GM12874 (cell line): ENCODE measurements around the gene FPR1.

ENCODE experiments used
- TF ChIP-seq, protein P1 (sequence below): IDR thresholded peaks from 2 replicates; pipeline ENCODE4 v1.5.1; 2011; ENCODE audit warnings: low read depth, mild to moderate bottlenecking, control low read depth, low read length, moderate library complexity; ENCODE audit not compliant: insufficient read depth

Gene FPR1

DNA sequence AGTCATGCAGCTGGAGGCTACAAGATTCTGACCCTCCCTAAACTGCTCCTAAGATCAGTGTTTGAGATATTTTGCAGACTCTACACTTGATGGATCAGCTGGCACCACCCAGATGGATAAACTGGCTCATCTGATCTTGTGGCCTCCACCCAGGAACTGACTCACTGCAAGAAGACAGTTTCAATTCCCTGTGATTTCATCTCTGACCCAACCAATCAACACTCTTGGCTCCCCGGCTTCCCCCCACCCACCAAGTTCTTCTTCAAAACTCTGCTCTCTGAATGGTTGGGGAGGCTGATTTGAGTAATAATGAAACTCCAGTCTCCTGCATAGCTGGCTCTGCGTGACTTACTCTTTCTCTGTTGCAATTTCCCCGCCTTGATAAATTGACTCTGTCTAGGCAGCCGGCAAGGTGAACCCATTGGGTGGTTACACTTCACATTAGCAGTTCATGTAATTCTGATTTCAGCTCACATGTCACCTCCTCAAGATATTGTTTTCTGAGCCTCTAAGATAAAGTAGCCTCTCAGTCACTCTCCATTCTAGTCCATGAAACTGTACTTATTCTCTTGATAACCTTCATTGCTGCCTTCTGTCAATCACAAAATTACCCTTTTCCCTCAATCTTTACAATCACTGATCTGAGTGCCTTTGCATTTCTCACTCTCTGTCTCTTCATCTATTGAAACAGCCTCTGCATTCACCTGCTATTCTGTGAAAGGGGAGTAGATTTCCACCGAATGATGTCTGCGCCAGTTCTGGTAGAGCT lies 33.4 kb upstream of the FPR1 start:
- TF ChIP-seq, protein P1, sequence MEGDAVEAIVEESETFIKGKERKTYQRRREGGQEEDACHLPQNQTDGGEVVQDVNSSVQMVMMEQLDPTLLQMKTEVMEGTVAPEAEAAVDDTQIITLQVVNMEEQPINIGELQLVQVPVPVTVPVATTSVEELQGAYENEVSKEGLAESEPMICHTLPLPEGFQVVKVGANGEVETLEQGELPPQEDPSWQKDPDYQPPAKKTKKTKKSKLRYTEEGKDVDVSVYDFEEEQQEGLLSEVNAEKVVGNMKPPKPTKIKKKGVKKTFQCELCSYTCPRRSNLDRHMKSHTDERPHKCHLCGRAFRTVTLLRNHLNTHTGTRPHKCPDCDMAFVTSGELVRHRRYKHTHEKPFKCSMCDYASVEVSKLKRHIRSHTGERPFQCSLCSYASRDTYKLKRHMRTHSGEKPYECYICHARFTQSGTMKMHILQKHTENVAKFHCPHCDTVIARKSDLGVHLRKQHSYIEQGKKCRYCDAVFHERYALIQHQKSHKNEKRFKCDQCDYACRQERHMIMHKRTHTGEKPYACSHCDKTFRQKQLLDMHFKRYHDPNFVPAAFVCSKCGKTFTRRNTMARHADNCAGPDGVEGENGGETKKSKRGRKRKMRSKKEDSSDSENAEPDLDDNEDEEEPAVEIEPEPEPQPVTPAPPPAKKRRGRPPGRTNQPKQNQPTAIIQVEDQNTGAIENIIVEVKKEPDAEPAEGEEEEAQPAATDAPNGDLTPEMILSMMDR = no peak

DNA sequence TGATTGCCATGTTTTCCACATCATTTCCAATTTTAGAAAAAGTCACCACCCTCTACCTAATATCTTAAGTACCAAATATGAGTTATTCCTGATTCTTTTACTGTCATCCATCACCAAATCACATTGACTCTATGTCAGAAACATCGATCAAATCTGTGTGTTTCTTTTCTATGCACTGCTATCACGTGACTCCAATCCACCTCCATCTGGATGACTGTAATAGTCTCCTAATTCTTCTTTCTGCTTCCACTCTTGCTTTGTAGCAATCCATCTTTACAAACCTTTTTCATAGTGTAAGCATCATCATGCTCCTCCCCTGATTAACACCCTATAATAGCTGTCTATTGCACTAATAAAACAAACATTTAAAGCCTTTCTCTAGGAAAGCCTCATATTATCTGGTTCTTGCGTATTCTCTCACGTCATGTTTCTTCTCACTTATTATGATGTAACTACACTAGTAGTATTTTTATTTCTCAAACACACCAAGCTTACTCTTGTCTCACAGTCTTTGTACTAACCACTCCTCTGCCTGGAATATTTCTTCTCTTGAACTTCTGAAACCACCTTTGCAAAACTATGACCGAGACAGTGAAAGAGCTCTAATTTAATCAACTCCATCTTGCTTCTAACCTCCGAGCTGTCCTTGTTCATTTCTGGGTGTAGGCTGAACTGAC lies 32.6 kb upstream of the FPR1 start:
- TF ChIP-seq, protein P1 = no peak

DNA sequence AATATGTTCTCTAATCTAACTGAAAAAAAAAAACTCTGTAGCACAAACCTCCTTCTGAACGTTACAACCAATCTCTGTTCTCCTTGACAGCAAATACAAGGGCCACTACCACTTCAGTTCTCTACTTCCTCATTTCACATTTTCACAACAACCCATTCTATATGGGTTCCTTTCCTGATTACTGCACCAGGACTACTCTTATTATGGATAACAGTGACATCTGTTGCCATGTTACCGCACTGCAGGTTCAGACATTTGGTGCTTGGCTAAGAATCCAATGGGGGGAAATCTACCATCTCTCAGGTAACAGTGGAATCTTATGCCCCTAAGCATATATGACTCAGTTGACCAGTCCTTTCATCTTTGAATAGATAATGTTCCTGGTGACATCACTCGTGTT lies 31.7 kb upstream of the FPR1 start:
- TF ChIP-seq, protein P1 = no peak

DNA sequence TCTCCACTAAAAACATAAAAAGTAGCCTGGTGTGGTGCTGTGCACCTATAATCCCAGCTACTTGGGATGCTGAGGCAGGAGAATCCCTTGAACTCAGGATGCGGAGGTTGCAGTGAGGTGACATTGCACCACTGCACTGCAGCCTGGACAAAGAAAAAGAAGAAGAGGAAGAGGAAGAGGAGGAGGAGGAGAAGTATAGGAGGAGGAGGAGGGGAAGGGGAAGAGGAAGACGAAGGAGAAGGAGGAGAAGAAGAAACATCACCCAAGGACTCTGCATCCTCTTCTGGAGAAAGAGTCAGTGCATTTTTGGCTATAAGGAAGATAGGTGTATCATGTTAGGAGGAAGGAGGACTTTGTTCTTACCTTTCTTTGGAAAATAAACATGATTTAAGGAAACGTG lies 30.3 kb upstream of the FPR1 start:
- TF ChIP-seq, protein P1 = no peak

DNA sequence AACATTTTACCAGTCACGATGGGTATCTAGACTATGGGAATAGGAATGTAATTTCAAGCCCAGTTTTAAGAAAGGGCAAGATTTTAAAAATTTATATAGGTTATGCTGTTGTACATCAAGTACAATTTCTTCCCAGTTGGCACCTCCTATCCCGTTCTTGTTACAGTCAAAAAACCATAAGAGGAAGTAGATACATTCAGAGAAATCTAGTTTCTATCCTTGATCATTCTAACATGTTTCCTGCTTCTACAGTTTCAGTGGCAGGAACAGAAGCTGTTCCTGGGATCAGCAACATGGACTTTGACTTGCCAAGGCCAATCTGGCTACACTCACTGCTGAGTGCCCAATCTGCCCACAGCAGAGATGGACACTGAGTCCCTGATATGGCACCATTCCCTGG lies 28.6 kb upstream of the FPR1 start:
- TF ChIP-seq, protein P1 = no peak

DNA sequence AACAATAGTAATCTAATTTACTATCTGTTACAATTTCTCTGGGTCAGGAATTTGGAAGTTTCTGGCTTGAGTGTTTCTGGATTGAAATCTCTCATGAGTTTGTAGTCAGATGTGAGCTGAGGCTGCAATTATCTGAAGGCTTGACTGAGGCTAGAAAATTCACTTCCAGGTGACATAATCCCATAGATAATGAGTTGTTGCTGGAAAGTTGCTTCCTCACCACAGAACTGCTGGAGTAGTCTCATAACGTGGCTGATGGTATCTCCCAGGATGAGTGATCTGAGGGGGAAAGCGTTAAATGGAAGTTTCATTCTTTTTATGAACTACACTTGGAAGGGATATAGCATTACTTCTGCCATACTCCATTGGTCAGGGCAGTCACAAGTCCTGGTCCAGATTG lies 28.0 kb upstream of the FPR1 start:
- TF ChIP-seq, protein P1 = no peak

DNA sequence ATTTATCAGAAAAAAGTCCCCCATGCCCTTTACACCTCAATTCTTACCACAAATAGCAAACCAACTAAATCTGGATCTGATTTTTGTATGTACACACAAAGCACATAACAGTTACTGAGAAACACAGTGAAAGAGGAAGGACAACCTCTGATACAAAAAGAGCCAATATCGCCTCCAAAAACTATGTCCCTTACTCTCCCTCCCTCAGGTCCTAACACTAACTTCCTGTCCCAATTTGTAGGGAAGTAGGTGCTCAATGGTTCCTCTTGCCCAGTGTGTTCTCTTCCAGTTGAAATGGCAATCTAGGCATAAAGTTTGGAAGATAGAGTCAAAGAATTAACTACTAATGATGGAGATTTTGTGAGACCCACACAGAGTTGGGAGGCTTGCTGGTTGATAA lies 27.5 kb upstream of the FPR1 start:
- TF ChIP-seq, protein P1 = no peak
